A549 (cell line): ENCODE results near the gene CHST15. TPM values are rescaled to one million over a fixed set of nuclear protein-coding genes. Genes with fewer than 3 reads are reported as not detected.
A peak's percentile ranks its signal among the peaks of the same experiment; 100 is the strongest.

Experiments used
- ATAC-seq, 2 experiments: fragments of 200-7000 bp in 1 of 2; fragments of >200 bp in 1 of 2; cut with Nextera tagmentation in 1 of 2; cut with Tn5 transposase in 1 of 2; 3 replicates each; pipeline versions ENCODE4 v1.8.0 to v1.9.1; 2018 to 2020; ENCODE audit warnings: mild to moderate bottlenecking in 1 of 2, moderate library complexity in 1 of 2
- CTCF ChIA-PET: fragments of 300-600 bp; sonication (Branson Sonifier 250); formaldehyde crosslinking; extraction: SDS; loops from one replicate; lab custom pipeline; 2021; ENCODE audit warnings: antibody characterized with exemption, inconsistent platforms; lab: Yijun Ruan, JAX
- POLR2A ChIA-PET: fragments of 350-600 bp; formaldehyde crosslinking; extraction: SDS; loops from one replicate; lab custom pipeline; 2021; ENCODE audit warnings: antibody characterized with exemption, inconsistent platforms; lab: Yijun Ruan, JAX
- DNase-seq, 2 experiments: peaks; one replicate each; pipeline versions ENCODE4 v3.0.0 to v3.0.0-alpha.2; 2011 to 2016; ENCODE audit warnings: low read depth in 1 of 2, low spot score in 1 of 2
- FAIRE-seq: peaks from 2 replicates; lab custom pipeline; 2011; peaks lifted over from hg19 to GRCh38; lab: Jason Lieb, UNC
- H3K27ac ChIP-seq, 2 experiments: fragments of >200 bp; sonication (Bioruptor Twin); formaldehyde crosslinking; 3 replicates each; pipeline ENCODE4 v1.5.1; 2016 to 2017
- H3K4me1 ChIP-seq: fragments of >200 bp; sonication (Bioruptor Twin); formaldehyde crosslinking; 3 replicates; pipeline ENCODE4 v1.6.1; 2016
- H3K4me2 ChIP-seq: fragments of >200 bp; sonication (Bioruptor Twin); formaldehyde crosslinking; 3 replicates; pipeline ENCODE4 v1.6.1; 2016
- H3K4me3 ChIP-seq: fragments of >200 bp; sonication (Bioruptor Twin); formaldehyde crosslinking; 3 replicates; pipeline ENCODE4 v1.5.1; 2016
- H3K9me3 ChIP-seq: fragments of >200 bp; sonication (Bioruptor Twin); formaldehyde crosslinking; 3 replicates; pipeline ENCODE4 v1.6.1; 2016
- BHLHE40 ChIP-seq: IDR thresholded peaks from 2 replicates; pipeline ENCODE4 v1.6.1; 2012; ENCODE audit warnings: low read depth, low read length, inconsistent platforms
- CBX8 ChIP-seq: fragments of 200-600 bp; sonication (generic); IDR thresholded peaks from 2 replicates; pipeline ENCODE4 v1.6.1; 2016
- CEBPB ChIP-seq, 2 experiments: fragments of >200 bp in 1 of 2; sonication (Bioruptor Twin) in 1 of 2; formaldehyde crosslinking in 1 of 2; IDR thresholded peaks; 2 replicates each; pipeline ENCODE4 v1.6.1; 2012 to 2016
- EHF ChIP-seq: fragments of 250-450 bp; sonication (Bioruptor Pico); IDR thresholded peaks from 2 replicates; pipeline ENCODE4 v1.5.0; 2020; ENCODE audit warnings: mild to moderate bottlenecking
- HOXA7 ChIP-seq: fragments of 250-450 bp; sonication (Bioruptor Pico); IDR thresholded peaks from 2 replicates; pipeline ENCODE4 v1.5.0; 2020; ENCODE audit warnings: mild to moderate bottlenecking, moderate library complexity
- HOXB13 ChIP-seq: fragments of 250-450 bp; sonication (Bioruptor Pico); IDR thresholded peaks from 2 replicates; pipeline ENCODE4 v1.5.0; 2020; ENCODE audit warnings: low read depth, mild to moderate bottlenecking, moderate library complexity
- HOXB5 ChIP-seq: fragments of 250-450 bp; sonication (Bioruptor Pico); IDR thresholded peaks from 2 replicates; pipeline ENCODE4 v1.5.0; 2020; ENCODE audit warnings: mild to moderate bottlenecking, moderate library complexity
- JUN ChIP-seq, 2 experiments: fragments of >200 bp; sonication (Bioruptor Twin); formaldehyde crosslinking; IDR thresholded peaks; 2 replicates in 1 of 2; 3 replicates in 1 of 2; pipeline ENCODE4 v1.6.1; 2016 to 2017
- NPAS2 ChIP-seq: fragments of 250-450 bp; sonication (Bioruptor Pico); IDR thresholded peaks from 2 replicates; pipeline ENCODE4 v1.8.0; 2022; ENCODE audit warnings: mild to moderate bottlenecking, moderate library complexity, borderline replicate concordance
- NR3C1 ChIP-seq: fragments of >200 bp; sonication (Bioruptor Twin); formaldehyde crosslinking; IDR thresholded peaks from 3 replicates; pipeline ENCODE4 v1.6.1; 2017
- PHF8 ChIP-seq: fragments of 200-600 bp; sonication (generic); IDR thresholded peaks from 2 replicates; pipeline ENCODE4 v1.6.1; 2016; ENCODE audit warnings: low read depth, mild to moderate bottlenecking, antibody characterized with exemption, moderate library complexity, borderline replicate concordance
- POLR2A ChIP-seq: IDR thresholded peaks from 2 replicates; pipeline ENCODE4 v1.6.1; 2012; ENCODE audit warnings: mild to moderate bottlenecking, low read length
- POLR2AphosphoS2 ChIP-seq: conservative IDR thresholded peaks from 2 replicates; pipeline ENCODE4 v1.6.1; 2012; ENCODE audit warnings: low read length, improper control_type of control experiment, inconsistent platforms
- RAD21 ChIP-seq, 2 experiments: fragments of >200 bp in 1 of 2; sonication (Bioruptor Twin) in 1 of 2; formaldehyde crosslinking in 1 of 2; IDR thresholded peaks in 1 of 2; conservative IDR thresholded peaks in 1 of 2; 2 replicates in 1 of 2; 3 replicates in 1 of 2; pipeline ENCODE4 v1.6.1; 2012 to 2018; ENCODE audit warnings: inconsistent platforms in 1 of 2
- RNF2 ChIP-seq: fragments of 200-600 bp; sonication (generic); IDR thresholded peaks from 2 replicates; pipeline ENCODE4 v1.6.1; 2016; ENCODE audit warnings: low read depth, mild to moderate bottlenecking, antibody characterized with exemption, moderate library complexity, borderline replicate concordance
- SREBF2 ChIP-seq: fragments of 450-650 bp; IDR thresholded peaks from 2 replicates; pipeline ENCODE4 v1.6.1; 2014; ENCODE audit warnings: mild to moderate bottlenecking, moderate library complexity
- ZC3H11A ChIP-seq: fragments of 450-650 bp; IDR thresholded peaks from 2 replicates; pipeline ENCODE4 v1.6.1; 2014; ENCODE audit warnings: antibody characterized with exemption, mild to moderate bottlenecking
- ZNF302 ChIP-seq: fragments of 250-450 bp; sonication (Bioruptor Pico); IDR thresholded peaks from 2 replicates; pipeline ENCODE4 v1.9.0; 2021; ENCODE audit warnings: inconsistent platforms, mild to moderate bottlenecking, moderate library complexity
- ZSCAN20 ChIP-seq: fragments of 250-450 bp; sonication (Bioruptor Pico); IDR thresholded peaks from 2 replicates; pipeline ENCODE4 v1.8.0; 2022; ENCODE audit warnings: mild to moderate bottlenecking, moderate library complexity
- WGBS: methylation state at CpG from one replicate; pipeline ENCODE4 v1.1.6; 2017; ENCODE audit errors: missing lambda C conversion rate; 5-methylcytosine and 5-hydroxymethylcytosine counted together
- polyA plus RNA-seq, 4 experiments: library from polyadenylated mRNA; depleted of rRNA in 3 of 4; stranded (reverse); fragments of >200 nt; fragmentation: RNase III in 1 of 4; extraction: RNeasy Plus Mini Kit Qiagen cat#74134 plus additional on column Dnase treatment in 1 of 4; gene quantifications; 2 replicates in 3 of 4; 3 replicates in 1 of 4; pipeline ENCODE4 v1.2.3, GENCODE V29; 2011 to 2017
- TF ChIP-seq, protein P1 (sequence below): fragments of 450-650 bp; IDR thresholded peaks from 2 replicates; pipeline ENCODE4 v1.6.1; 2014; ENCODE audit warnings: antibody characterized with exemption
- TF ChIP-seq, protein P2 (sequence below): IDR thresholded peaks from 2 replicates; pipeline ENCODE4 v1.6.1; 2012
- TF ChIP-seq, protein P3 (sequence below): IDR thresholded peaks from 2 replicates; pipeline ENCODE4 v1.6.1; 2012; ENCODE audit warnings: low read depth, borderline replicate concordance

The CHST15 gene
- polyA plus RNA-seq, 2 of the 4 experiments (the other 2 are of a cell fraction), result 5.1 to 10.3 TPM

DNA sequence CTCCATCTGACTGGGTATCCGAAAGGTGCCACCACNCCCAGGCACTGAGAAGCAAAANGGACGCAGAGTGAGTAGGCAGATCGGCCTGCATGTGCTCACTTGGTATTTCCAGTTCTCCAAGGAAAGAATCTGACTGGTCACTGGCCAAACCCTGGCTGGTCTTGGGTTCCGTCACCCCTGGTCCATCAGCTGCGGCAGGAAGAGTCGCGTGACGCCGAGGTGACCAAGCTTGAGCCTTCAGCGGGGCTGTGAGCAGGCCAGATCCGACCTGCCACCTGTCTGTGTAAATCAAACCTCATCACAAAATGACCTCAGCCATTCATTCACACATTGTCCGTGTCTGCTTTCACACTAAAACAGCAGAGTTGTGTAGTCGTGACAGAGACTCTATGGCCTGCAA, 28.8 kb upstream of the CHST15 start:
- CTCF ChIA-PET, result interaction anchor here (0.9 to 2.6 kb wide), 5 partner anchors 12 to 127 kb away, joined by 3 to 9 read pairs (median 3); no protein-coding TSS in a partner anchor
- H3K27ac ChIP-seq, result no peak overlapping the region
- POLR2A ChIA-PET, result no interaction called here
- no peak for TF ChIP-seq RNF2
- FAIRE-seq, result no peak
- no peak for DNase-seq
- no peak for ATAC-seq
- WGBS, result 88% methylated on average over 12 of the region's 13 CpGs
- no peak overlapping the region for H3K4me2 ChIP-seq
- H3K4me1 ChIP-seq, result no peaks in the 10 kb centered on the region
- H3K9me3 ChIP-seq, result no peaks in the 10 kb centered on the region
- H3K4me3 ChIP-seq, result no peak overlapping the region

DNA sequence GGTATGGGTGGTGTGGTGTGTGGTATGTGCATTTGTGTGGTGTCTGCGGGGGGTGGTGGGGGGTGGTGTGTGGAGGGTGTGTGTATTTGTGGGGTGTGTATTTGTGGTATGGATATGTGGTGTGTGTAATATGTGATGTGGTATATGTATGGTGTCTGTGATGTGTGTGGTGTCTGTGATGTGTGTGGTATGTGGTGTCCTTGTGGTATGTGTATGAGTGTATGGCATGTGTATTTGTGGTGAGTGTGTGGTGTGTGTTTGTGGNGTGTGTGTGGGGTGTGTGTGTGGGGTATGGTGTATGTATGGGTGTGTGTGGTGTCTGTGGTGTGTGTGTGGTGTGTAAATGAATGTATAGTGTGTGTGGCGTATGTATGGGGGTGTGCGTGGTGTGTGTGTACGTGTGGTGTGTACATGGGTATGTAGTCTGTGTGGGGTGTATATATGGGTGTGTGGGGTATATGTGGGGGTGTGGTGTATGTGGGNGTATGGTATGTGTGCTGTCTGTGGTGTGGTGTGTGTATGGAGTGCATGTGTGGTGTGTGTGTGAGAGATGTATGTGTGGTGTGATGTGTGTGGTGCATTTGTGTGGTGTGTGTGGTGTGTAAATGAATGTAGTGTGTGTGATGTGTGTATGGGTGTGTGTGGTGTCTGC, 27.1 kb upstream of the CHST15 start:
- Histone ChIP-seq H3K4me3 (no peak overlapping the region), H3K27ac (no peak overlapping the region), H3K4me2 (no peak overlapping the region), H3K9me3 (no peaks in the 10 kb centered on the region), H3K4me1 (no peaks in the 10 kb centered on the region)
- ChIA-PET CTCF (no interaction called here), POLR2A (no interaction called here)
- 88% methylated on average over 3 of the region's 4 CpGs for WGBS
- no peak for FAIRE-seq
- no peak for ATAC-seq
- DNase-seq, result no peak
- no peak for TF ChIP-seq PHF8
- TF ChIP-seq CEBPB (IDR thresholded peaks at IDR 0.05), result no peak
- no peak for TF ChIP-seq HOXA7 (CRISPR knock-in tag)
- no peak for TF ChIP-seq EHF
- TF ChIP-seq SREBF2, result no peak

DNA sequence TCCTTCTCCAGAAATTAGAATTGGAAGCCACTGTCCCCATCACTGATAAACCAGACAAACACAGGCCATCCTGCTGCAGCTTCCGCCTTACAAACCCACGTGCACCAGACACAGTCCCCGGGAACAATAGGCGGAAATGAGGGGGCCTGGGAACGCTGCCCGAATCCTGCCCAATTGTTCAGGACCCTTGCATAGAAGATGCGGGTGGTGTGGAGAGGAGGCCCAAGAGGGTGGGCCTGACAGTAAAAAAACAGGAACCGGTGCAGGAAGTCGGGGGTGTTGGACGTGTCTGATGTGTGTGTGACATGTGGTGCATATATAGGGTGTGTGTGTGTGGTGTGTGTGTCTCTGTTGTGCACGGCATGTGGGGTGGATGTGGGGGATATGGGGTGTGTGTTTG, 26.5 kb upstream of the CHST15 start:
- Histone ChIP-seq H3K4me2 (no peak overlapping the region), H3K4me3 (no peak overlapping the region), H3K27ac (no peak overlapping the region), H3K4me1 (no peaks in the 10 kb centered on the region), H3K9me3 (no peaks in the 10 kb centered on the region)
- ATAC-seq (no peak), FAIRE-seq (no peak), DNase-seq (no peak)
- CTCF ChIA-PET, result no interaction called here
- no peak for TF ChIP-seq NPAS2
- no peak for TF ChIP-seq RAD21 (conservative IDR thresholded peaks at IDR 0.05 in 1 of 2, IDR thresholded peaks at IDR 0.05 in 1 of 2)
- TF ChIP-seq, protein P1, sequence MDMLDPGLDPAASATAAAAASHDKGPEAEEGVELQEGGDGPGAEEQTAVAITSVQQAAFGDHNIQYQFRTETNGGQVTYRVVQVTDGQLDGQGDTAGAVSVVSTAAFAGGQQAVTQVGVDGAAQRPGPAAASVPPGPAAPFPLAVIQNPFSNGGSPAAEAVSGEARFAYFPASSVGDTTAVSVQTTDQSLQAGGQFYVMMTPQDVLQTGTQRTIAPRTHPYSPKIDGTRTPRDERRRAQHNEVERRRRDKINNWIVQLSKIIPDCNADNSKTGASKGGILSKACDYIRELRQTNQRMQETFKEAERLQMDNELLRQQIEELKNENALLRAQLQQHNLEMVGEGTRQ, result no peak
- no peak for TF ChIP-seq EHF
- TF ChIP-seq JUN (IDR thresholded peaks at IDR 0.05), result no peak
- no peak for TF ChIP-seq NR3C1
- TF ChIP-seq BHLHE40, result no peak
- no peak for TF ChIP-seq POLR2AphosphoS2
- no peak for TF ChIP-seq ZNF302 (CRISPR knock-in tag)
- TF ChIP-seq PHF8, result no peak
- TF ChIP-seq, protein P2, sequence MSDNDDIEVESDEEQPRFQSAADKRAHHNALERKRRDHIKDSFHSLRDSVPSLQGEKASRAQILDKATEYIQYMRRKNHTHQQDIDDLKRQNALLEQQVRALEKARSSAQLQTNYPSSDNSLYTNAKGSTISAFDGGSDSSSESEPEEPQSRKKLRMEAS, result no peak
- TF ChIP-seq ZSCAN20, result no peak
- no peak for TF ChIP-seq HOXB13 (CRISPR knock-in tag)
- TF ChIP-seq, protein P3, sequence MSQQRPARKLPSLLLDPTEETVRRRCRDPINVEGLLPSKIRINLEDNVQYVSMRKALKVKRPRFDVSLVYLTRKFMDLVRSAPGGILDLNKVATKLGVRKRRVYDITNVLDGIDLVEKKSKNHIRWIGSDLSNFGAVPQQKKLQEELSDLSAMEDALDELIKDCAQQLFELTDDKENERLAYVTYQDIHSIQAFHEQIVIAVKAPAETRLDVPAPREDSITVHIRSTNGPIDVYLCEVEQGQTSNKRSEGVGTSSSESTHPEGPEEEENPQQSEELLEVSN, result no peak
- no peak for TF ChIP-seq POLR2A
- no peak for TF ChIP-seq ZC3H11A
- TF ChIP-seq SREBF2, result no peak
- 89% methylated on average over 11 of the region's 11 CpGs for WGBS
- POLR2A ChIA-PET, result no interaction called here

DNA sequence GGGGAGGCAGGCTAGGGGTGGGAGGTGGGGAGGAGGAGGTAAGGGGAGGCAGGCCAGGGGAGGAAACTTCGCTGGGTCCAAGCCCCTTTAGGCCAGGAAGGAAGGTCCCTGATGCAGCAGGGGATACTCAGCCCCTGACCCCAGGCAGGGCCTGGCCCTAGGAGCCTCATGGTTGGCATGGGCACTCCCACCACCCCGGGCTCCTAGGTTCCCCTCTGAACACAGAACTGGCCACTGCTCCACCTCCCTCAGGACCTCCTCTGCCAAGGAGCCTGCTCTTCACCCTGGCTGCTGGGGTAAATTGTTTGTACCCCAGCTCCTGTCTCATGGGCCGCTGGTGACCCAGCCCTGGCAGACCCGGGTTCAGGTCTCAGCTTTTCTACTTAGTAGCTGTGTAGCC, 25.8 kb upstream of the CHST15 start:
- no peak for ATAC-seq
- Histone ChIP-seq H3K27ac (0 out of 6 replicates have a peak overlapping the region, but pooled peaks of 1 of the 2 experiments have one; percentile 32), H3K4me1 (no peaks in the 10 kb centered on the region), H3K9me3 (no peaks in the 10 kb centered on the region), H3K4me2 (no peak overlapping the region), H3K4me3 (no peak overlapping the region)
- TF ChIP-seq CBX8 (no peak), HOXB5 (CRISPR knock-in tag) (no peak), POLR2AphosphoS2 (no peak)
- POLR2A ChIA-PET, result no interaction called here
- WGBS, result 28% methylated on average over 2 of the region's 4 CpGs
- CTCF ChIA-PET, result no interaction called here
- DNase-seq, result no peak
- FAIRE-seq, result no peak
